ENCODE measurements around the gene ADO.

Gene ADO

GRCh38 chr10:62806251-62806650 lies 1.7 kb downstream of the ADO start:
- DNase-seq (ENCODE audit: low spot score) (no peak), ATAC-seq (ENCODE audit: low read depth) (no peak)
- Histone ChIP-seq H3K27me3 (ENCODE audit: insufficient read depth, poor library complexity, severe bottlenecking) (no peaks in the 10 kb centered on the region), H3K36me3 (ENCODE audit: low read depth) (peaks cover 20% of the 10 kb centered on the region), H3K27ac (ENCODE audit: poor library complexity, severe bottlenecking) (no peak overlapping the region), H3K4me3 (ENCODE audit: severe bottlenecking) (peak overlapping the region; percentile 99), H3K4me1 (ENCODE audit: insufficient read depth, poor library complexity, severe bottlenecking) (peaks cover 19% of the 10 kb centered on the region), H3K9me3 (ENCODE audit: severe bottlenecking) (no peaks in the 10 kb centered on the region)
- TF ChIP-seq, protein P1, sequence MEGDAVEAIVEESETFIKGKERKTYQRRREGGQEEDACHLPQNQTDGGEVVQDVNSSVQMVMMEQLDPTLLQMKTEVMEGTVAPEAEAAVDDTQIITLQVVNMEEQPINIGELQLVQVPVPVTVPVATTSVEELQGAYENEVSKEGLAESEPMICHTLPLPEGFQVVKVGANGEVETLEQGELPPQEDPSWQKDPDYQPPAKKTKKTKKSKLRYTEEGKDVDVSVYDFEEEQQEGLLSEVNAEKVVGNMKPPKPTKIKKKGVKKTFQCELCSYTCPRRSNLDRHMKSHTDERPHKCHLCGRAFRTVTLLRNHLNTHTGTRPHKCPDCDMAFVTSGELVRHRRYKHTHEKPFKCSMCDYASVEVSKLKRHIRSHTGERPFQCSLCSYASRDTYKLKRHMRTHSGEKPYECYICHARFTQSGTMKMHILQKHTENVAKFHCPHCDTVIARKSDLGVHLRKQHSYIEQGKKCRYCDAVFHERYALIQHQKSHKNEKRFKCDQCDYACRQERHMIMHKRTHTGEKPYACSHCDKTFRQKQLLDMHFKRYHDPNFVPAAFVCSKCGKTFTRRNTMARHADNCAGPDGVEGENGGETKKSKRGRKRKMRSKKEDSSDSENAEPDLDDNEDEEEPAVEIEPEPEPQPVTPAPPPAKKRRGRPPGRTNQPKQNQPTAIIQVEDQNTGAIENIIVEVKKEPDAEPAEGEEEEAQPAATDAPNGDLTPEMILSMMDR (IDR thresholded peaks at IDR 0.05; ENCODE audit: poor library complexity, severe bottlenecking) = no peak

- Histone ChIP-seq H3K27ac (ENCODE audit: poor library complexity, severe bottlenecking) (no peak overlapping the region), H3K4me3 (ENCODE audit: severe bottlenecking) (no peak overlapping the region), H3K9me3 (ENCODE audit: severe bottlenecking) (no peaks in the 10 kb centered on the region), H3K27me3 (ENCODE audit: insufficient read depth, poor library complexity, severe bottlenecking) (peaks cover 14% of the 10 kb centered on the region), H3K4me1 (ENCODE audit: insufficient read depth, poor library complexity, severe bottlenecking) (peaks cover 16% of the 10 kb centered on the region), H3K36me3 (ENCODE audit: low read depth) (peaks cover 20% of the 10 kb centered on the region)
- TF ChIP-seq, protein P1 (IDR thresholded peaks at IDR 0.05; ENCODE audit: poor library complexity, severe bottlenecking) = no peak
- ATAC-seq (ENCODE audit: low read depth) (no peak), DNase-seq (ENCODE audit: low spot score) (no peak)
Measured at GRCh38 chr10:62810156-62810902, 5.8 kb downstream of the ADO start.

DNA sequence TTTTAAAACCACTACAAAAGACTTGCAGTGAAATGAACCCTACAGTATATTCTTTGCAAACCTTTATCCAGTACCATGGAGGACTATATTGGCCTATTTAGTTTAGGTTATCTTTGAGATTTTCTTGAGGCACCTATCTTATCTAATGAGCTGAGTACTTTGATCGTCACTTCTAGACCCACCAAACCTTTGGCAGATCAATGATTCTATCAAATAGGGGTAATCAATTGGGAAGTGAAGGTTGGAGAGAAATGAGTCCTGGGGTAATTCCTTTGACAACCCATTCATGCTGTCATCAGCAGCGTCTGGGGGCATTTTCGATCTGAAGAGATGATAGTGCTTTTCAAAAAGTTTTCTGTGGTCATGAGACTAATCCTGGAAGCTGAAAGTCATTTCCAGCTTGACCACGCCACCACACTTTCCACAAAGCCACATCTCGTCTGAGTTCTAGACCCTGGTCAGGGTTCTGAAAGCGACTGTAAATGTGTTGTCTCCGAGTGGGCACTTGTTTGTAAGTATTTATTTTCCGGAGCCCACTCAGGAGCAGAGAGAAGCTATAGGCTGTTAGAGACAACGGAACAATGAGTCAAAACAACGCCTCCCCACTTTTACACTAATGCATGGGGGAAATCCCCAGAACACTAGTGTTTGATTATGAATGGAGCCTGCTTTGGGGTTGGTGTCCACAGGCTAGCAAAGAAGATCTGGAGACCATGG lies 6.8 kb downstream of the ADO start:
- H3K9me3 ChIP-seq (ENCODE audit: severe bottlenecking) = no peaks in the 10 kb centered on the region
- TF ChIP-seq, protein P1 (IDR thresholded peaks at IDR 0.05; ENCODE audit: poor library complexity, severe bottlenecking) = no peak
- ATAC-seq (ENCODE audit: low read depth) (no peak), DNase-seq (ENCODE audit: low spot score) (no peak)
- peaks cover 23% of the 10 kb centered on the region for H3K27me3 ChIP-seq (ENCODE audit: insufficient read depth, poor library complexity, severe bottlenecking)
- peaks cover 18% of the 10 kb centered on the region for H3K36me3 ChIP-seq (ENCODE audit: low read depth)
- peaks cover 18% of the 10 kb centered on the region for H3K4me1 ChIP-seq (ENCODE audit: insufficient read depth, poor library complexity, severe bottlenecking)
- H3K4me3 ChIP-seq (ENCODE audit: severe bottlenecking) = no peak overlapping the region
- no peak overlapping the region for H3K27ac ChIP-seq (ENCODE audit: poor library complexity, severe bottlenecking)

DNA sequence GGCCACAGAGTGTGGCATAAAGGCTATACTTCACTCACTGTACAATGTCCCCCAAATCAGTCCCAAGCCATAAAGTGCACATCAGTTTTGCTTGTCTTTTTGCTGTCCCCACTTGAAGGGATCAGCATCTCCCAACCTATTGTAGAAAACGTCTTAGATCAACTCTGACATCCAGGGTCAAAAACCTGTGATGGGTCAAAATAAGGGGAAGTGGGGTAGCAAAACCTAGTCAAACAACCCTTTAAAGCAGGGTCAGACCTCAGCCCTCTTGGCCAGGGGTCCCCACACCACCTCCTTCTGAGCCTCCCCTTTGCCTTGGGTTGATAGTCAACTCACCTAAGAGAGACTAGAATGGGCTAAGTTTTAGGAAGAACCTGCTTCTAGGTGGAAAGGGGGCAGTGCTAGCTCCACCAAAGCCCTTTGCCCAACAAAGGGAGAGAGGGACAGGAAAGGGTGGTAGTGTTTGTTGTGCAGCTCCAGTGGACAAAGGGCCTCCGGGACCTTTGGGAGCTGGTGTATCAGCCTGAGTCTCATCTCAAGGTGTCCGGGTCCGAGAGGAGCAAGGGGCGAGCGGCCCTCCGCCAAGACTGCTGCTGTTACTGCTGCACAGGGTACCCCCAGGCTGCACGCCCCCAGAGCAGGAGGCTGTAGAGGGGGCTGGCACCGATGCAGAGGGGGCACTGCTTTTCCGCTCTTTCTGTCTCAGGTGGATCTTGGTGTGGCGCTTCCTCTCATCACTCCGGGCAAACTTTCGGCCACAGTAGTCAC lies 8.3 kb downstream of the ADO start:
- Histone ChIP-seq H3K27ac (ENCODE audit: poor library complexity, severe bottlenecking) (no peak overlapping the region), H3K36me3 (ENCODE audit: low read depth) (peaks cover 2% of the 10 kb centered on the region), H3K27me3 (ENCODE audit: insufficient read depth, poor library complexity, severe bottlenecking) (peaks cover 23% of the 10 kb centered on the region), H3K4me3 (ENCODE audit: severe bottlenecking) (no peak overlapping the region), H3K4me1 (ENCODE audit: insufficient read depth, poor library complexity, severe bottlenecking) (peaks cover 5% of the 10 kb centered on the region), H3K9me3 (ENCODE audit: severe bottlenecking) (no peaks in the 10 kb centered on the region)
- TF ChIP-seq, protein P1 (IDR thresholded peaks at IDR 0.05; ENCODE audit: poor library complexity, severe bottlenecking) = no peak
- ATAC-seq (ENCODE audit: low read depth) = no peak
- DNase-seq (ENCODE audit: low spot score) = no peak

All from RWPE2 (cell line).